GM12891 (cell line): ENCODE measurements around the gene MICU2. TPM values are rescaled to one million over a fixed set of nuclear protein-coding genes. Genes with fewer than 3 reads are reported as not detected.
A peak's percentile ranks its signal among the peaks of the same experiment; 100 is the strongest.

ENCODE experiments used
- DNase-seq: peaks from one replicate; pipeline ENCODE4 v3.0.0; 2011; ENCODE audit warnings: low spot score; ENCODE audit not compliant: insufficient read length
- FAIRE-seq: peaks from 2 replicates; lab custom pipeline; 2011; peaks lifted over from hg19 to GRCh38; lab: Jason Lieb, UNC
- PAX5 ChIP-seq: IDR thresholded peaks from 2 replicates; pipeline ENCODE4 v1.6.1; 2011; ENCODE audit warnings: low read length, moderate library complexity, mild to moderate bottlenecking; ENCODE audit not compliant: insufficient read depth, severe bottlenecking
- POLR2A ChIP-seq: IDR thresholded peaks from 2 replicates; pipeline ENCODE4 v1.6.1; 2011; ENCODE audit warnings: low read depth, low read length, control low read depth
- POLR2AphosphoS5 ChIP-seq: IDR thresholded peaks from 2 replicates; pipeline ENCODE4 v1.6.1; 2011; ENCODE audit warnings: low read depth, low read length, control low read depth
- POU2F2 ChIP-seq: IDR thresholded peaks from 2 replicates; pipeline ENCODE4 v1.6.1; 2011; ENCODE audit warnings: low read depth, mild to moderate bottlenecking, control low read depth, low read length, moderate library complexity
- SPI1 ChIP-seq: IDR thresholded peaks from 2 replicates; pipeline ENCODE4 v1.6.1; 2011; ENCODE audit warnings: low read depth, low read length, control low read depth
- TAF1 ChIP-seq: IDR thresholded peaks from 2 replicates; pipeline ENCODE4 v1.6.1; 2011; ENCODE audit warnings: low read depth, low read length, control low read depth
- polyA plus RNA-seq: library from polyadenylated mRNA; unstranded; fragments of >200 nt; gene quantifications from one replicate; pipeline ENCODE4 v1.2.1, GENCODE V29; 2012; ENCODE audit warnings: low read depth, missing spikeins, inconsistent platforms; ENCODE audit not compliant: missing spikeins

MICU2 gene, protein sequence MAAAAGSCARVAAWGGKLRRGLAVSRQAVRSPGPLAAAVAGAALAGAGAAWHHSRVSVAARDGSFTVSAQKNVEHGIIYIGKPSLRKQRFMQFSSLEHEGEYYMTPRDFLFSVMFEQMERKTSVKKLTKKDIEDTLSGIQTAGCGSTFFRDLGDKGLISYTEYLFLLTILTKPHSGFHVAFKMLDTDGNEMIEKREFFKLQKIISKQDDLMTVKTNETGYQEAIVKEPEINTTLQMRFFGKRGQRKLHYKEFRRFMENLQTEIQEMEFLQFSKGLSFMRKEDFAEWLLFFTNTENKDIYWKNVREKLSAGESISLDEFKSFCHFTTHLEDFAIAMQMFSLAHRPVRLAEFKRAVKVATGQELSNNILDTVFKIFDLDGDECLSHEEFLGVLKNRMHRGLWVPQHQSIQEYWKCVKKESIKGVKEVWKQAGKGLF
- 21.0 TPM for polyA plus RNA-seq

DNA sequence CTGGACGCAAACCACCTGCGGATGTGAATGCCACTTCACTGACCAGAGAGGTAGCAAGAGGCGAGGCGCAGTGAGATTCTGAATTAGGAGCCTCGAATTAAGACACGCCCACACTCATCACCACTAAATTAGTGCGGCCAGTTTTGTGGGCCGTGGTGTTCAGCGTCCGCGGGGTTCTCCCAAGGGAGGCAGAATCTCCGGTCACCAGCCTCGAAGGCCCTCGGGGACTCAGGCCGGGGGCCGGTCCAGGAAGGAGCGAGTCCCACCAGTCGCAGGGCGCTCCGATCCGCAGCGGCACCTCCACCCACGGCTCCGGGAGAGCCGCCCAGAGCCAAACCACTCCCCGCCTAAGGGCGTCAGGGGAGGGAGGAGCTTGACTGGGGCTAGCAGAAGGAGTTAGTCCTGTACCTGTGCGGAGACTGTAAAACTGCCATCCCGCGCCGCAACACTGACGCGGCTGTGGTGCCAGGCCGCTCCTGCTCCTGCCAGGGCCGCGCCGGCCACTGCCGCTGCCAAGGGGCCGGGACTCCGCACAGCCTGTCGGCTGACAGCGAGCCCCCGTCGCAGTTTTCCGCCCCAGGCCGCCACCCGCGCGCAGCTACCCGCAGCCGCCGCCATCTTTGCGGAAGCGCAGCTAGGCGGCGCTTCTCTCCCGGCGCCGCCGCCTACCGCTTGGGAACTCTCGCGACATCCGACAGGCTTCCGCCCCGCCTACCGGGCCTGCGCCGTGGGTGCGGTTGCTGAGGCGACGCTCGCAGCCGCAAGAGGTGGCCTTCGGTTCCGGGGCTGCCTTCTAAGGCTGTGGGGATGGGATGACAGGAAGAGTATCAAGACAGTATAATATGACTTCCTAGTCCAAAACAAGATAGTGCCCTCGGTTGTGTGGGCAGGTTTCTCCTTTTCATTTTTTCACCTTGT, at the start of gene MICU2:
Gene MICU2, minus strand, starts transcription at position 640 of the 918 bp plus-strand sequence. Its CDS starts 22 bp downstream, at position 618.
- DNase-seq (peak; percentile 93), FAIRE-seq (peak; percentile 97)
- TF ChIP-seq TAF1 (peak; percentile 87), PAX5 (no peak), POLR2AphosphoS5 (peak; percentile 98), SPI1 (peak; percentile 58), POU2F2 (peak; percentile 76; the same call in 1 of the 2 replicates), POLR2A (peak; percentile 96)

DNA sequence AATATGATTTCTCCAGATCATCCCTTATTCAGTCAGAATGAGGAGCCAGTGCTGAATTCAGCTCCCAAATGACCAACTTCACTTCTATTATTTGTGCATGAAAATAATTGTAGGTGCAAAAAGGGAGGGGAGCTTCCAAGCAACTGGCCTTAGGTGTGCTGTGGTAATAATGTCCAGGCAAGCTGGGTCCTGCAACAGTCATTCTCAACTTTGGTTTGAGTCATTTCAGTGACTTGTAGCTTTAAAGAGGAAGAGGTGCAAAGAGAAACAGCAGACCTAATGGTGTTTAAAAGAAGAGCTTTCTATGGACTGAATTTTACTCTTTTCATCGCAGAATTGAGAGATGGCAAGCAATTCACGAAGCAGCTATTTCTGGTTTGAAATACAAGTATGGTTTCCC, 37.7 kb upstream of the MICU2 start:
- FAIRE-seq (no peak), DNase-seq (no peak)
- TF ChIP-seq SPI1 = peak; percentile 40; the same call in 1 of the 2 replicates
- no peak for TF ChIP-seq POLR2AphosphoS5
- no peak for TF ChIP-seq POLR2A
- no peak for TF ChIP-seq TAF1

DNA sequence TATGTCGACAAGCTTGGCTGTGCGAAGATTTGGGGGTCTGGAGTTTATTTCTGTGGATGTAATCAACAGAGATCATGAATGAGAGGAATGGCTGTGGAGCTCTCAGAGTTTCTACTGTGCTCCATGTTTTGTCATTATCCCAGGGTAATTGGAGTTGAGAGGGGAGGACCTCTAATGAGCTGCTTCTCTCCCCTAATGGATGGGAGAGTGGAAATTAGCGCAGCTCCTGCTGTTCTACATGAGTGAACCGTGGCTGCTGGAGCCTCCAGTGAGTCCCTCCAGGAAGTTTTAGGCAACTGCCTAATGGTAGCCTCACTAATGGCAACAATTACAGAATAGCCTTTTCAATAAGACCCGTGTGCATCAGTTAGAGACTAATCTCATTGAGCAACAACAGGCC, 35.6 kb upstream of the MICU2 start:
- TF ChIP-seq TAF1 (no peak), SPI1 (no peak), POLR2AphosphoS5 (no peak), PAX5 (no peak), POU2F2 (no peak), POLR2A (no peak)
- DNase-seq = no peak
- no peak for FAIRE-seq

DNA sequence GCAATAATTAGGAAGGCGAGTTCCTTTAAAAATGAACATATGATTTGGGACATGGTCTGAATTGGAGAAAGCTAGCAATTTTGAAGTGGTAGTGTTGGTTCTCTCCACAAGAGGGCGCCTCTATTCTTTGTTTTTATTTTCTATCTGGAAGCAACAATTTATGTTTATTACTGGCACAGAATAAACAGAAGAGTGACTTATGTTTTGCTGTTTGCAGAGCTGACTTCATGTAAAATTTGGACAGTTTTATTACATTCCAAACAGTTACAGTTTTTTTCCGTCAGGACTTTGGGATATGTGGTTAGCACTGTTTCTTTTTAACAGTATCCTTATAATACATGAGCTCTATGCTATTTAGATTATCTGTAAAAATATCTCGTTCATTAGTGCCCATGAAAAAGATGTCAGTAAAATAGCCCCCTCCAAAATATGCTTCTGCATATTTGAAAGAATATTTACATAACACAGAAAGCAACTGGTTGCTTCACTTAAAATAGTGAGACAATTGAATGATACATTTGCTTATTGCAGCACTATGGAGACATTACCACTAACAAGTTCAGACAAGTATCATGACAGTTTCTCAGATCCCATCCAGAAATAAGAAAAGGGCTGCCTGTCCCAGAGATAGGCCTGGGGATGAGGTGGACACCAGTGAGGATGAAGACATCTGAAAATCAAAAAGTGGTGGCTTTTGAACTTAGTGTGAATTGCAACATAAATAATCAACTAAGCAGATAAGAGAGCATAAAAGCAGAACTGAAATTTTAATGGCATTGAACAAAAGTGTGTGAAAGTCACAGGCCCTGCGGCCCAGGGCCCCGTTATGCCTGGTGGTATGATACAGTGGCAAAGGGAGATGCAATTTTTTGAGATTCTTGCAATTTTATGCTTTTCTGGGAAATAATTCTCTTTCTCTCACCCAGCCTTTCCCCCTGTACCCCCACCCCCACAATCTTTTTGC, 34.6 kb upstream of the MICU2 start:
- DNase-seq (no peak), FAIRE-seq (no peak)
- TF ChIP-seq TAF1 (no peak), SPI1 (peak; percentile 84)

DNA sequence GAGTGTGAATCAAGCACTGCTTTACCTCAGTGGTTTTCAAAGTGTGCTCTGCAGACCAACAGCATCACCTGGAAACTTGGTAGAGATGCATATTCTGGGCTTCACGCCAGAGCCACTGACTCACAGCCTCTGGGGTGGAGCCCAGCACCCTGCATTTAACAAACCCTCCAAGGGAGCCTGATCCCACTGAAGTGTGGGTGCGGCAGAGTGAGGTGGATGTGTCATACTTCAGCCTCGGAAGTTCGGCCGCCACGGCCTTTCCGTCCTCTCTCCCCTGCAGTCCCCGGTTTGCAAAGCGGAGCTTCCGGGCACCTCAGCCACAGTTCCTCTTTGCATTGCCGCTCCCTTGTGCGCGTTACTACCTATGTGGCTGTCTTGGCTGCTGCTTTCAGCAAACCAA, 33.3 kb upstream of the MICU2 start:
- no peak for FAIRE-seq
- DNase-seq = no peak

DNA sequence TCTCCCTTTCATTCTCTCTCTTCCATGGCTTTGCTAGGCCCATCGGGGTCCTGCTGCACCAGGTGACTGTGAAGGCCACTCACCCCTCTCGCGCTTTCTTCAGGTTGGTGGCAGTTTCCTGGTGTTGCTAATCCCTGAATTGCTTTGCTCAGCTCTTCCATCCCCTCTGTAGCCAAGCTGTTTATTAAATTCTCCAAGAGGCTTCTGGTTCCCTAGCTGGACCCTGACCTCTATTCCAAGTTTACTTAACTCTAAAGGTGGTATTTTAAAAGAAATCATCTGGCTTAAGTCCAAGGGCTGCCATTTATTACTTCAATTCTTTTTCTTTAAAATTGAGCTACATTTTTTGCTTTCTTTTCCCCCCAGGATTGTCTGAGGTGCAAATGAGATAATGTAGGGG, 32.7 kb upstream of the MICU2 start:
- no peak for TF ChIP-seq PAX5
- no peak for TF ChIP-seq POU2F2
- TF ChIP-seq TAF1 = no peak
- no peak for TF ChIP-seq POLR2A
- TF ChIP-seq SPI1 = no peak
- TF ChIP-seq POLR2AphosphoS5 = no peak
- FAIRE-seq = no peak
- no peak for DNase-seq

More for the DNA sequence above, 33.3 kb upstream of the MICU2 start:
- TF ChIP-seq PAX5 (no peak), SPI1 (peak; percentile 61)

DNA sequence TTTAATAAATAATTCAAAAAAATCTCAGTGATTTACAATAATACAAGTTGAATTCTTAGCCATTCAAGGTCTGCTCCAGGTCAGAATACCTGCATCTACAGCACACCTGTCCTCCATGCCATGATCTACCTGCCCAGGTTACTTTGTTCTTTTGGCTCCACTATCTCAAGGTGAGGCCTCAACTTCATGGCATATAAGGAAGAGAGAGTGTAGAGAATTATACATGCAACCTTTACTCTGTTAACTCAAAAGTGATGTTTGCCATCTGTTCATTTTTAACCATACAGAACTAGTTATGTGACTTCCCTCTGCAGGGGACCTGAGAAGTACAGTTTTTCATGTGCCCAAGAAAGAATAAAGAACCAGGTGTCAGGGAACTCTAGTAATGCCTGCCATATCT, 28.2 kb upstream of the MICU2 start:
- DNase-seq = no peak
- TF ChIP-seq PAX5 (no peak), POLR2A (no peak), POLR2AphosphoS5 (no peak), SPI1 (no peak), POU2F2 (no peak), TAF1 (no peak)
- FAIRE-seq = no peak

DNA sequence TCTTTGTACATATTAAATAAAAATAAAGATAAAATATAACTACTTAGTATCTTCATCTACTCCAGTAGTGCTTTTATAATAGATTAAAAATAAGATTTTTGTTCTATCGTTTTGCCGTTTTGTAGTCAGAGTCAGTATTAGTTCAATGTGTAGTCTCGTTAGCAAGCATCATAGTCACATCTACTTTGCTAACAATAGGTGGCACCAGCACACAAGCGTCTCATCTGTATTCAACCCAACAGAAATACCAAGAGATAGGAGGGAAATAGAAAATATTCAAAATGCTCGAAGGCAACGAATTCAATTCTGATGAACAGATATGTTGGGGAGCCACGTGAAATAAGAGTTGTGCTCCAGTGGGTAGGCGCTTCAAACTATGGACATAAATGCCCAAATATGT, 21.4 kb upstream of the MICU2 start:
- FAIRE-seq (no peak), DNase-seq (no peak)
- TF ChIP-seq SPI1 = no peak
- TF ChIP-seq POU2F2 = no peak
- no peak for TF ChIP-seq PAX5
- no peak for TF ChIP-seq POLR2AphosphoS5
- no peak for TF ChIP-seq POLR2A
- TF ChIP-seq TAF1 = no peak
